GM12874 (cell line): ENCODE results near the gene FLNC.

Source experiments
- CTCF ChIP-seq: IDR thresholded peaks from 2 replicates; pipeline ENCODE4 v1.5.1; 2011; ENCODE audit warnings: low read depth, mild to moderate bottlenecking, control low read depth, low read length, moderate library complexity; ENCODE audit not compliant: insufficient read depth

Gene FLNC

GRCh38 chr7:128855559-128855958 lies 25.4 kb downstream of the FLNC start:
- TF ChIP-seq CTCF: no peak

- no peak for TF ChIP-seq CTCF
Measured at GRCh38 chr7:128856001-128856718, 26.0 kb downstream of the FLNC start.

- no peak for TF ChIP-seq CTCF
Measured at GRCh38 chr7:128858380-128859231, 28.4 kb downstream of the FLNC start.

DNA sequence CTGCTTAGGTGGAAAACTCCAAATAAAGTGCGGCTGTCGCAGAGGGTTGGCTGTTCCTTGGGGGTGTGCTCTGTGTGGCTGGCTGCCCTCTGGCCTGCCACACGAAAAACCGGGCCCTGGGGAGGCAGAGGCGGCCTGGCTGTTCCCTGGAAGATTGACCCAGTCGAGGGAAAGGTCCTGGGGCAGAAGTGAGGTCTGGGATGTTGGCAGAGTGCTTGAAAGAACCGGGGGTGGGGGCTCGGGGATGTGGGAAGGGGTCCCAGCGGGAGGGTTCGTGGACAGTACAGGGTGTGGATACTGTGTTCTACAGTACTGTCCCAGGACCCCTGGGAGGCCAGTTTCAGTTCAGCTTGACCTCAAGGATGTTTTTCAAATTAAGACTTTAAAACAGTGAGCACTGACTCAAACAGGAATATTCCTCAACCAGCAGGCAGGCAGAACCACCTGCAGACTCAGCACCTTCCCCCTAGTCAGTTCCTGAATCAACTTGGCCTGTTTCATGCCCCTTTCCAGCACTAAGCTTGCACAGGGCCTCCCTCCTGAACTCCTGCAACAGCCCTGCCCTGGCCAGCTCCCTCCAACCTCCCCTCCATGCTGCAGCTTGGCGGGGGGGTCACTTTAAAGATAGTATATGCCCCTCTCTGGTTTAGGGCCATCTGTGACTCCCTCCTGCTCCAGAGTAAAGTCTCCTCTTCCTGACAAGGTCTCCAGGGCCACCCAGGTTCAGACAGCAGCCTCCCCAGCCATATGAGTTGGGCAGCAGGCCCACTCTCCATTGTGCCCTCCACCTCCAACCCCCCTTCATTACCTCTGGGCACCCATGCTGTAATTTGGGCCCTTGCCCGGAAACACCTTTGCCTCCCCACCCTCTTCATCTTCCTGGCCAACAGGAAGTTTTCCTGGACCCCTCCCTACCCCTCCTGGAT lies 29.3 kb downstream of the FLNC start:
- no peak for TF ChIP-seq CTCF

DNA sequence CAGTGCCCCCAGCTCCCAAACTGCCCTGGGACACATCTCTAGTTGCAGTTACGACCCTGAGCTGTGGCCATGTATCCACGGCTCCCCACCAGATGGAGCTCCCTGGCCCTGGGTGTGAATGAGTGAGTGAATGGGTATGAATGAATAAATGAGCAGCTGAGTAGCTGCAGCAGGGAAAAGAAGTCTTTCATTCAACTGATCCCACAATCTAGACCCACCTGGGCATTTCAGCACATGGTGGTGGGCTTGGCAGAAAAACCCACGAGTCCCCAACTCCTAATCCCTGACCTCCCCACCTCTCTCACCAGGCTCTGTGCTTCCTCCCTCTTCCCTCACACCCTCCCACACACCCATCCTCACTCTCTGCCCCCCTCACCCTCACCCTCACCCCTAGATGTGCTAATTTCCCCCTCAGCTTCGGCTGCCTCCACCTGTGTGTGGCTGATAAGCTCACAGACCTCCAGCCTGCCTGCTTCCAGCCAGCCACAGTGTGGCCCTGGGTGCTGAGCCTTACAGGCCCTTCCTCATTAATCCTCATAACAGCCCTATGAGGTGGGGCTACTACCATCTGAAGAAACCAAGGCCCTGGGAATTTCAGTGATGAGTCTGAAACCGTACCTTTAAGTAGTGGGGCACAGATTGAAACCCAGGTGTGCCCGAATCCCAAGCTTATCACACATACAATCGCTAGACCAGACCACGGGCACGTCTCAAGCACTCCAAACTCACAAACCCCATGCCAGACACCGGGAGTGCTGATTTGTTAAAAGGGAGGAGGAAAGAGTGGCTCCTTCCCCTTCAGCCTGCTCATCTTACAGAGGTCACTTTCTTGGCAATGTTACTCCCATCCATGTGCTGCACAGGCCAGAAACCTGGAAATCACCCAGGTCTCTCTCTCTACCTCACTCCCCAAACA lies 30.2 kb downstream of the FLNC start:
- TF ChIP-seq CTCF: 0 out of 2 replicates have a peak, but pooled peaks have one; percentile 15

GRCh38 chr7:128861957-128862570 lies 31.9 kb downstream of the FLNC start:
- no peak for TF ChIP-seq CTCF
